Lung (tissue), 12 donors: ENCODE results near the gene DNAH14. TPM values are rescaled to one million over a fixed set of nuclear protein-coding genes. Genes with fewer than 3 reads are reported as not detected.
"Not testable (repeated sequence)": the region's sequence is repeated elsewhere in the genome, so short reads cannot be mapped to it uniquely, and the experiment has no call there.

ENCODE experiments used
- ATAC-seq: fragments of 200-7000 bp; cut with Tn5 transposase; one replicate; pipeline ENCODE4 v1.9.1; 2020; ENCODE audit warnings: moderate number of reproducible peaks; ENCODE audit not compliant: insufficient read depth, low FRiP score
- DNase-seq, 3 donors: peaks; one replicate each; pipeline ENCODE4 v3.0.0-alpha.2; 2013 to 2017
- H3K27ac ChIP-seq, 2 donors: one replicate each; pipeline ENCODE4 v1.5.1; 2013; ENCODE audit warnings: mild to moderate bottlenecking in 2 of 2, moderate library complexity in 2 of 2, control low read depth in 1 of 2, inconsistent platforms in 1 of 2, low read depth in 1 of 2, low read length in 1 of 2
- H3K27me3 ChIP-seq, 3 donors: one replicate each; pipeline ENCODE4 v1.5.1; 2013; ENCODE audit warnings: low read length in 2 of 3; ENCODE audit not compliant: control insufficient read depth in 3 of 3, insufficient read depth in 3 of 3
- H3K36me3 ChIP-seq, 4 donors: one replicate each; pipeline ENCODE4 v1.5.1; 2013; ENCODE audit warnings: low read length in 4 of 4, mild to moderate bottlenecking in 1 of 4, moderate library complexity in 1 of 4; ENCODE audit not compliant: control insufficient read depth in 4 of 4, insufficient read depth in 4 of 4
- H3K4me1 ChIP-seq, 5 donors: one replicate each; pipeline ENCODE4 v1.5.1; 2013; ENCODE audit warnings: low read length in 5 of 5, mild to moderate bottlenecking in 2 of 5, moderate library complexity in 1 of 5; ENCODE audit not compliant: control insufficient read depth in 5 of 5, insufficient read depth in 5 of 5
- H3K4me3 ChIP-seq: one replicate; pipeline ENCODE4 v1.5.1; 2013; ENCODE audit warnings: mild to moderate bottlenecking, control low read depth, moderate library complexity
- H3K9ac ChIP-seq, 2 donors: one replicate each; pipeline ENCODE4 v1.5.1; 2013; ENCODE audit warnings: low read length in 2 of 2, control low read depth in 1 of 2; ENCODE audit not compliant: insufficient read depth in 1 of 2
- H3K9me3 ChIP-seq, 4 donors: one replicate each; pipeline ENCODE4 v1.5.1; 2013; ENCODE audit warnings: low read length in 3 of 4, mild to moderate bottlenecking in 1 of 4, moderate library complexity in 1 of 4; ENCODE audit not compliant: control insufficient read depth in 4 of 4, insufficient read depth in 3 of 4
- CTCF ChIP-seq: IDR thresholded peaks from 2 replicates; pipeline ENCODE4 v1.5.1; 2012; ENCODE audit warnings: mild to moderate bottlenecking; ENCODE audit errors: control extremely low read depth, extremely low read depth
- WGBS, 2 donors: extraction: QIAGEN DNeasy Blood & Tissue Kit; methylation state at CpG; one replicate each; pipeline ENCODE4 v1.1.7; 2013; 5-methylcytosine and 5-hydroxymethylcytosine counted together
- polyA plus RNA-seq, 2 donors: library from polyadenylated mRNA; stranded (reverse); fragments of 200-250 nt; gene quantifications; one replicate each; pipeline ENCODE4 v1.2.1, GENCODE V29; 2013
- total RNA-seq, 2 donors: library from RNA; depleted of rRNA in 1 of 2; stranded (reverse); fragments of >200 nt in 1 of 2; gene quantifications; one replicate each; pipeline ENCODE4 v1.2.1, GENCODE V29; 2014 to 2021
- donor health status: control.
- donor health status: control.
- donor health status: Bipolar disorder and iron deficiency.
- donor health status: healthy.
- donor health status: DM: yes; HTN: yes; CAD: no.

The DNAH14 gene
- total and polyA plus RNA-seq, 4 donors: 3.0 to 61.3 (median 7.9) TPM

- ATAC-seq (no peak), DNase-seq (no peak)
- Histone ChIP-seq H3K27ac (no peak overlapping the region), H3K9me3 (no peaks in the 10 kb centered on the region), H3K4me1 (no peaks in the 10 kb centered on the region), H3K4me3 (no peak overlapping the region), H3K27me3 (no peaks in the 10 kb centered on the region), H3K9ac (no peak overlapping the region), H3K36me3 (no peaks in the 10 kb centered on the region)
- 73 to 76% methylated on average over 4 of the region's 4 CpGs for WGBS, 2 donors
- no peak for TF ChIP-seq CTCF
These were observed 5.7 kb upstream of the DNAH14 start for GRCh38 chr1:224923726-224924125.

- H3K4me3 ChIP-seq, ATAC-seq, DNase-seq, H3K27me3 ChIP-seq, H3K36me3 ChIP-seq, H3K9me3 ChIP-seq, H3K9ac ChIP-seq, H3K27ac ChIP-seq, H3K4me1 ChIP-seq: not testable (repeated sequence)
- WGBS, 2 donors: 96% methylated on average over 3 of the region's 3 CpGs
These were observed 1.8 kb upstream of the DNAH14 start for GRCh38 chr1:224927631-224928030.

GRCh38 chr1:224928906-224929305 lies 569 bp upstream of the DNAH14 start:
- peak overlapping the region; percentile 24 for H3K4me3 ChIP-seq
- H3K4me1 ChIP-seq: peaks cover 0 to 2% (median 0%) of the 10 kb centered on the region in 5 donors
- peaks cover 0 to 1% (median 0%) of the 10 kb centered on the region in 4 donors for H3K36me3 ChIP-seq
- H3K27ac ChIP-seq: no peak overlapping the region
- H3K27me3 ChIP-seq: no peaks in the 10 kb centered on the region
- H3K9me3 ChIP-seq: peaks cover 0 to 9% (median 5%) of the 10 kb centered on the region in 4 donors
- 80 to 90% methylated on average over 4 of the region's 4 CpGs for WGBS, 2 donors
- ATAC-seq: no peak
- no peak for TF ChIP-seq CTCF
- H3K9ac ChIP-seq: no peak overlapping the region
- DNase-seq: peak in 1 of 3 donors; percentile 4

DNA sequence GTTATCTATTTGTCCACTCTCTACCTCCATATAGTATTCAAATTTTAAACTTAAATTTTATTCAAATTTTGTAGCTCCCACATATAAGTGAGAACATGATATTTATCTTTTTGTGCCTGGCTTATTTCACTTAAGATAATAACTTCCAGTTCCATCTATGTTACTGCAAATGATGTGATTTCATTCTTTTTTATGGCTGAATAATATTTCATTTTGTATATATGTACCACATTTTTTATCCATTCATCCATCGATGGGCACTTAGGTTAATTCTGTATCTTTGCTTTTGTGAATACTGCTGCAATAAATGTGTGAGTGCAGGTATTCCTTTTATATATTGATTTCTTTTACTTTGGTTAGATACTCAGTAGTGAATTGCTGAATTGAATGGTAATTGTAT lies 2.1 kb downstream of the DNAH14 start:
- Histone ChIP-seq H3K9me3 (peaks cover 0 to 18% (median 6%) of the 10 kb centered on the region in 4 donors), H3K9ac (no peak overlapping the region), H3K36me3 (peaks cover 0 to 1% (median 0%) of the 10 kb centered on the region in 4 donors), H3K4me3 (no peak overlapping the region), H3K27me3 (no peaks in the 10 kb centered on the region), H3K27ac (no peak overlapping the region), H3K4me1 (peaks cover 0 to 2% (median 0%) of the 10 kb centered on the region in 5 donors)
- 54 to 96% methylated on average over 1 of the region's 1 CpG for WGBS, 2 donors
- DNase-seq (no peak), ATAC-seq (no peak)
- TF ChIP-seq CTCF: no peak
